Ovary (tissue), 3 donors: ENCODE data around the gene CACNA1A.
"Not testable (repeated sequence)": the region's sequence is repeated elsewhere in the genome, so short reads cannot be mapped to it uniquely, and the experiment has no call there.

ENCODE experiments used
- EP300 ChIP-seq: sonication (generic); formaldehyde crosslinking; IDR thresholded peaks from one replicate; pipeline ENCODE4 v1.6.1; 2017; ENCODE audit warnings: antibody characterized with exemption
- TF ChIP-seq, protein P1 (sequence below), 3 donors: fragments of 450-650 bp in 2 of 3; fragments of 200-600 bp in 1 of 3; IDR thresholded peaks; one replicate each; pipeline versions ENCODE4 v1.5.1 to v1.8.0; 2016 to 2022; ENCODE audit warnings: antibody characterized with exemption in 3 of 3, mild to moderate bottlenecking in 1 of 3
- donor health status: DM: no; HTN: no; CAD: no.

DNA sequence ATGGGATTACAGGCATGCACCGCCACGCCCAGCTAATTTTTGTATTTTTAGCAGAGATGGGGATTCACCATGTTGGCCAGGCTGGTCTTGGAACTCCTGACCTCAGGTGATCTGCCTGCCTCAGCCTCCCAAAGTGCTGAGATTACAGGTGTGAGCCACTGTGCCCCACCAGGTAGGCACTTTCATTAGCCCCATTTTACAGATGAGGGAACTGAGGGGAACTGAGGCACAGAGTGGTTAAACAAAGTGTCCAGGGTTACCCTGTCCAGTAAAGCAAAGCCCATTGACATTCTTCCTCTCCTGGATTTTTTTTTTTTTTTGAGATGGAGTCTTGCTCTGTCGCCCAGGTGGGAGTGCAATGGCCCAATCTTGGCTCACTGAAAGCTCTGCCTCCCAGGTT lies 340.1 kb downstream of the CACNA1A start:
- TF ChIP-seq, protein P1, sequence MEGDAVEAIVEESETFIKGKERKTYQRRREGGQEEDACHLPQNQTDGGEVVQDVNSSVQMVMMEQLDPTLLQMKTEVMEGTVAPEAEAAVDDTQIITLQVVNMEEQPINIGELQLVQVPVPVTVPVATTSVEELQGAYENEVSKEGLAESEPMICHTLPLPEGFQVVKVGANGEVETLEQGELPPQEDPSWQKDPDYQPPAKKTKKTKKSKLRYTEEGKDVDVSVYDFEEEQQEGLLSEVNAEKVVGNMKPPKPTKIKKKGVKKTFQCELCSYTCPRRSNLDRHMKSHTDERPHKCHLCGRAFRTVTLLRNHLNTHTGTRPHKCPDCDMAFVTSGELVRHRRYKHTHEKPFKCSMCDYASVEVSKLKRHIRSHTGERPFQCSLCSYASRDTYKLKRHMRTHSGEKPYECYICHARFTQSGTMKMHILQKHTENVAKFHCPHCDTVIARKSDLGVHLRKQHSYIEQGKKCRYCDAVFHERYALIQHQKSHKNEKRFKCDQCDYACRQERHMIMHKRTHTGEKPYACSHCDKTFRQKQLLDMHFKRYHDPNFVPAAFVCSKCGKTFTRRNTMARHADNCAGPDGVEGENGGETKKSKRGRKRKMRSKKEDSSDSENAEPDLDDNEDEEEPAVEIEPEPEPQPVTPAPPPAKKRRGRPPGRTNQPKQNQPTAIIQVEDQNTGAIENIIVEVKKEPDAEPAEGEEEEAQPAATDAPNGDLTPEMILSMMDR (IDR thresholded peaks at IDR 0.05): not testable (repeated sequence)
- TF ChIP-seq EP300: not testable (repeated sequence)
